ENCODE measurements around the gene C16orf86.
"Not testable (repeated sequence)": the region's sequence is repeated elsewhere in the genome, so short reads cannot be mapped to it uniquely, and the experiment has no call there.

The C16orf86 gene

DNA sequence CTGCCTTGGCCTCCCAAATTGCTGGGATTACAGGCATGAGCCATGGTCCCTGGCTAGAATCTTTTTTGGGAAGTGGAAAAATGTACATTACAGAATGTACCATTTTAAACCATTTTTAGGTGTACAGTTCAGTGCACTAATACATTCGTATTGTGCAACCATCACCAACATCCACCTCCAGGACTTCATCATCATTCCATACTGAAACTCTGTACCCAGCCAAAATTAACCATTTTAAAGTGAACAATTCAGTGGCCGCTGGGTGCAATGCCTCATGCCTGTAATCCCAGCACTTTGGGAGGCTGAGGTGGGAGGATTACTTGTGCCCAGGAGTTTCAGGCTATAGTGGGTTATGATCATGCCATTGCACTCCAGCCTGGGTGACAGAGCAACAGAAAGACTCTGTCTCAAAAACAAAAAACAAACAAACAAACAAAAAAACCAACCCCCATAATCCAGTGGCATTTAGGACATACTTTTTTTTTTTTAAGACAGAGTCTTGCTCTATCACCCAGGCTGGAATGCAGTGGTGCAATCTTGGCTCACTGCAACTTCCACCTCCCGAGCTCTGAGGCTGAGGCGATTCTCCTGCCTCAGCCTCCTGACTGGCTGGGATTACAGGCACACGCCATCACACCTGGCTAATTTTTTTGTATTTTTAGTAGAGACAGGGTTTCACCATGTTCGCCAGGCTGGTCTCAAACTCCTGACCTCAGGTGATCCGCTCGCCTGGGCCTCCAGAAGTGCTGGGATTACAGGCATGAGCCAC is 27.1 kb downstream of the C16orf86 start:
- H3K36me3 ChIP-seq (replicated peaks in 1 of 2; ENCODE audit: control insufficient read depth in 2 of 2, insufficient read depth in 2 of 2, low read length in 2 of 2): peaks cover 5 to 21% of the 10 kb centered on the region in 2 donors
- not testable (repeated sequence) for H3K4me1 ChIP-seq (ENCODE audit: control insufficient read depth in 2 of 2, insufficient read depth in 1 of 2, low read depth in 1 of 2, low read length in 2 of 2); H2AK5ac ChIP-seq (ENCODE audit: low read depth, low read length); H3K4ac ChIP-seq (ENCODE audit: low read length); H3K4me3 ChIP-seq (ENCODE audit: low read length in 2 of 2); H3K4me2 ChIP-seq (ENCODE audit: insufficient read depth, low read length, poor library complexity, severe bottlenecking); H2BK120ac ChIP-seq (ENCODE audit: low read depth, low read length); H3K27me3 ChIP-seq (ENCODE audit: control insufficient read depth in 3 of 3, insufficient read depth in 3 of 3, low read depth in 1 of 3, low read length in 3 of 3); H2AFZ ChIP-seq (ENCODE audit: low read length); H3K9me3 ChIP-seq (replicated peaks in 1 of 2; ENCODE audit: control insufficient read depth in 2 of 2, insufficient read depth in 1 of 2, low read depth in 1 of 2, low read length in 2 of 2); H3K18ac ChIP-seq (ENCODE audit: low read length); H2BK5ac ChIP-seq (ENCODE audit: low read length); H3K9ac ChIP-seq (ENCODE audit: low read depth, low read length, poor library complexity); H4K8ac ChIP-seq (ENCODE audit: low read depth, low read length); H3K23ac ChIP-seq (ENCODE audit: low read depth, low read length, poor library complexity); H2BK15ac ChIP-seq (ENCODE audit: low read length); H4K91ac ChIP-seq (ENCODE audit: low read depth, low read length, poor library complexity); H3K14ac ChIP-seq (ENCODE audit: low read length); H3K79me1 ChIP-seq (ENCODE audit: low read depth, low read length); H2BK12ac ChIP-seq (ENCODE audit: low read length); H3K27ac ChIP-seq (replicated peaks; ENCODE audit: low read length); DNase-seq (ENCODE audit: low spot score)
- no CpG with 5 or more reads among the region's 8 CpGs for WGBS, 2 donors (ENCODE audit: extremely low coverage in 2 of 2, insufficient read length in 2 of 2, insufficient replicate concordance in 1 of 2)

DNA sequence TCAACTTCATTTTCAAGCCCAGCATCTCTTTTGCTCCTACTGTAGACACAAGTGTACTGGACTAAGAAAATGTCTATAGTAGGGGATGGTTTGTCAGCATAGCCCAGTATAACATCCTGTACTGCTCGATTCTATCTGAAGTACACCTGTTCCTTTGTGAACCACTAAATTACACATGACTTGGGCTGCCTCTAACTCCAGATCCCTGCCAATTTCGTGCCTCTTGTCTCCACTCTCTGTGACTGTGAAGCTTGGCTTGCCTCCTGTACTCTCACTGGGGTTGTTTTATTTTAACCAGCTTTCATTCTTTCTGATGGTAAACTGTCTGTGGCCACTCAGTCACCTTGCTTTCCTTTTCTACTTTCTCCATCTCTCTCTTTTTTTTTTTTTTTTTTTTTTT is 28.0 kb downstream of the C16orf86 start:
- no peak overlapping the region for H2BK5ac ChIP-seq (ENCODE audit: low read length)
- no peak overlapping the region for H3K14ac ChIP-seq (ENCODE audit: low read length)
- H2BK12ac ChIP-seq (ENCODE audit: low read length): no peak overlapping the region
- DNase-seq (ENCODE audit: low spot score): no peak
- no peak overlapping the region for H4K91ac ChIP-seq (ENCODE audit: low read depth, low read length, poor library complexity)
- H3K9ac ChIP-seq (ENCODE audit: low read depth, low read length, poor library complexity): no peak overlapping the region
- no peak overlapping the region for H2AK5ac ChIP-seq (ENCODE audit: low read depth, low read length)
- peaks cover 5 to 26% of the 10 kb centered on the region in 2 donors for H3K36me3 ChIP-seq (replicated peaks in 1 of 2; ENCODE audit: control insufficient read depth in 2 of 2, insufficient read depth in 2 of 2, low read length in 2 of 2)
- H2AFZ ChIP-seq (ENCODE audit: low read length): no peak overlapping the region
- H3K4me2 ChIP-seq (ENCODE audit: insufficient read depth, low read length, poor library complexity, severe bottlenecking): no peak overlapping the region
- no peak overlapping the region for H4K8ac ChIP-seq (ENCODE audit: low read depth, low read length)
- H2BK15ac ChIP-seq (ENCODE audit: low read length): no peak overlapping the region
- no peak overlapping the region for H2BK120ac ChIP-seq (ENCODE audit: low read depth, low read length)
- H3K27me3 ChIP-seq (ENCODE audit: control insufficient read depth in 3 of 3, insufficient read depth in 3 of 3, low read depth in 1 of 3, low read length in 3 of 3): no peaks in the 10 kb centered on the region
- no peak overlapping the region for H3K4me3 ChIP-seq (ENCODE audit: low read length in 2 of 2)
- H3K27ac ChIP-seq (replicated peaks; ENCODE audit: low read length): no peak overlapping the region
- no peak overlapping the region for H3K23ac ChIP-seq (ENCODE audit: low read depth, low read length, poor library complexity)
- H3K9me3 ChIP-seq (replicated peaks in 1 of 2; ENCODE audit: control insufficient read depth in 2 of 2, insufficient read depth in 1 of 2, low read depth in 1 of 2, low read length in 2 of 2): peaks cover 0 to 9% of the 10 kb centered on the region in 2 donors
- H3K4ac ChIP-seq (ENCODE audit: low read length): no peak overlapping the region
- no peaks in the 10 kb centered on the region for H3K79me1 ChIP-seq (ENCODE audit: low read depth, low read length)
- WGBS, 2 donors (ENCODE audit: extremely low coverage in 2 of 2, insufficient read length in 2 of 2, insufficient replicate concordance in 1 of 2): no CpG with 5 or more reads among the region's 2 CpGs
- H3K4me1 ChIP-seq (ENCODE audit: control insufficient read depth in 2 of 2, insufficient read depth in 1 of 2, low read depth in 1 of 2, low read length in 2 of 2): no peaks in the 10 kb centered on the region
- H3K18ac ChIP-seq (ENCODE audit: low read length): no peak overlapping the region

DNA sequence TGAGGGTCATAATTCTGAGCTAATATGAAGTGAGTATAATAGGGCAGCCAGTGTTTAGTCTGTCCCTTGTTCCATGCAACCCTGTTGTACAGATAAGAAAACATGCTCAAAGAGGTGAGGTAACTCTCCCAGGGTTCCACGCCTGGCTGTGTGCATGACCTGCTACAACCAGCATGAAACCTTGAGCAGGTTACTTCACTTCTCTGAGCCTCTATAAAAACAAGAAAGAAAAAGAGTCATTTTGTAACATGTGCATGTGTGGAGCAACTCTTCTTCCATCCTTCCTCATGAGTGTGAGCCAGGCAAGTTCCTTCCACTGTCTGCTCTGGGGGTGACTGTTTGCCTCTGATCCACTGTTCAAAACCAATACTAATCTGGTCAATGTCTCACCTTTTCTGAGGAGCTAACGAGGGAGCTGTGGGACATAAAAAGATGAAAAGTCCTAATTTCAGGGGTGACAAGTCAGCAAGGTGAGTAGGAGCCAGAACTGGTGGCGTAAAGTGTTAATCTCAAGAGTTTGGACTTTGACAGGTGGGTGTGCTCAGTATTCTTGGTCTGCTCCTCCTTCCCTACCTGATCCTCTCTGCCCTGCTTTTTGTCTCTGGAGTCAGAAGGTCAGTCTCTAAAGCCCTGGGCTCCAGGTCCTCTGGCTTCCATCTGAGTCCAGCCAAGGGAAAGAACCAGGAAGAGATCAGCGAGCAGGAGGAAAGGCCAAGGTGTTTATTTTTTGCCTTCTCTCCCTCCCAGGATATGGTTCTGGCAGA is 31.0 kb downstream of the C16orf86 start:
- no peak overlapping the region for H3K4ac ChIP-seq (ENCODE audit: low read length)
- H3K79me1 ChIP-seq (ENCODE audit: low read depth, low read length): no peaks in the 10 kb centered on the region
- no peaks in the 10 kb centered on the region for H3K4me1 ChIP-seq (ENCODE audit: control insufficient read depth in 2 of 2, insufficient read depth in 1 of 2, low read depth in 1 of 2, low read length in 2 of 2)
- H3K9ac ChIP-seq (ENCODE audit: low read depth, low read length, poor library complexity): no peak overlapping the region
- no peak overlapping the region for H4K91ac ChIP-seq (ENCODE audit: low read depth, low read length, poor library complexity)
- no peak overlapping the region for H2BK12ac ChIP-seq (ENCODE audit: low read length)
- no peaks in the 10 kb centered on the region for H3K27me3 ChIP-seq (ENCODE audit: control insufficient read depth in 3 of 3, insufficient read depth in 3 of 3, low read depth in 1 of 3, low read length in 3 of 3)
- H2BK120ac ChIP-seq (ENCODE audit: low read depth, low read length): no peak overlapping the region
- peaks cover 3 to 13% of the 10 kb centered on the region in 2 donors for H3K9me3 ChIP-seq (replicated peaks in 1 of 2; ENCODE audit: control insufficient read depth in 2 of 2, insufficient read depth in 1 of 2, low read depth in 1 of 2, low read length in 2 of 2)
- no peak overlapping the region for H3K18ac ChIP-seq (ENCODE audit: low read length)
- no peak overlapping the region for H3K23ac ChIP-seq (ENCODE audit: low read depth, low read length, poor library complexity)
- H3K14ac ChIP-seq (ENCODE audit: low read length): no peak overlapping the region
- DNase-seq (ENCODE audit: low spot score): no peak
- H3K4me3 ChIP-seq (ENCODE audit: low read length in 2 of 2): no peak overlapping the region
- WGBS, 2 donors (ENCODE audit: extremely low coverage in 2 of 2, insufficient read length in 2 of 2, insufficient replicate concordance in 1 of 2): no CpG with 5 or more reads among the region's 4 CpGs
- H4K8ac ChIP-seq (ENCODE audit: low read depth, low read length): no peak overlapping the region
- no peak overlapping the region for H2BK5ac ChIP-seq (ENCODE audit: low read length)
- no peak overlapping the region for H2AFZ ChIP-seq (ENCODE audit: low read length)
- H3K27ac ChIP-seq (replicated peaks; ENCODE audit: low read length): no peak overlapping the region
- H3K4me2 ChIP-seq (ENCODE audit: insufficient read depth, low read length, poor library complexity, severe bottlenecking): no peak overlapping the region
- H2BK15ac ChIP-seq (ENCODE audit: low read length): no peak overlapping the region
- H3K36me3 ChIP-seq (replicated peaks in 1 of 2; ENCODE audit: control insufficient read depth in 2 of 2, insufficient read depth in 2 of 2, low read length in 2 of 2): peaks cover 3 to 19% of the 10 kb centered on the region in 2 donors
- no peak overlapping the region for H2AK5ac ChIP-seq (ENCODE audit: low read depth, low read length)

DNA sequence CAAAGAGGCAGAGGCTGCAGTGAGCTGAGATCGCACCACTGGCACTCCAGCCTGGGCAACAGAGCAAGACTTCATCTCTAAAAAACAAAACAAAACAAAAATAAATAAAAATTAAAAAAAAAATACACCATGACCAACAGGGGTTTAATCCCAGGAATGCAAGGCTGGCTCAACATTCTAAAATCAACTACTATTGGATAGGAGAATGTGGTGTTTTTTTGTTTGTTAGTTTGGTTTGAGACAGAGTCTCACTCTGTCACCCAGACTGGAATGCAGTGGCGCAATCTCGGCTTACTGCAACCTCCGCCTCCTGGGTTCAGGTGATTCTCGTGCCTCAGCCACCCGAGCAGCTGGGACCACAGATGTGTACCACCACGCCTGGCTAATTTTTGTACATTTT is 32.7 kb downstream of the C16orf86 start:
- WGBS, 2 donors (ENCODE audit: extremely low coverage in 2 of 2, insufficient read length in 2 of 2, insufficient replicate concordance in 1 of 2): no CpG with 5 or more reads among the region's 7 CpGs
- no peak overlapping the region for H4K8ac ChIP-seq (ENCODE audit: low read depth, low read length)

More for the DNA sequence above, 32.7 kb downstream of the C16orf86 start:
- H2BK5ac ChIP-seq (ENCODE audit: low read length): no peak overlapping the region
- H2AFZ ChIP-seq (ENCODE audit: low read length): no peak overlapping the region
- no peaks in the 10 kb centered on the region for H3K4me1 ChIP-seq (ENCODE audit: control insufficient read depth in 2 of 2, insufficient read depth in 1 of 2, low read depth in 1 of 2, low read length in 2 of 2)
- no peak overlapping the region for H3K14ac ChIP-seq (ENCODE audit: low read length)
- no peak overlapping the region for H2AK5ac ChIP-seq (ENCODE audit: low read depth, low read length)
- H2BK12ac ChIP-seq (ENCODE audit: low read length): no peak overlapping the region
- no peak for DNase-seq (ENCODE audit: low spot score)
- H3K79me1 ChIP-seq (ENCODE audit: low read depth, low read length): no peaks in the 10 kb centered on the region
- no peak overlapping the region for H4K91ac ChIP-seq (ENCODE audit: low read depth, low read length, poor library complexity)
- no peaks in the 10 kb centered on the region for H3K27me3 ChIP-seq (ENCODE audit: control insufficient read depth in 3 of 3, insufficient read depth in 3 of 3, low read depth in 1 of 3, low read length in 3 of 3)
- H3K18ac ChIP-seq (ENCODE audit: low read length): no peak overlapping the region
- H2BK120ac ChIP-seq (ENCODE audit: low read depth, low read length): no peak overlapping the region
- no peak overlapping the region for H3K27ac ChIP-seq (replicated peaks; ENCODE audit: low read length)
- H3K36me3 ChIP-seq (replicated peaks in 1 of 2; ENCODE audit: control insufficient read depth in 2 of 2, insufficient read depth in 2 of 2, low read length in 2 of 2): peaks cover 3 to 19% of the 10 kb centered on the region in 2 donors
- H3K4ac ChIP-seq (ENCODE audit: low read length): no peak overlapping the region
- no peak overlapping the region for H3K23ac ChIP-seq (ENCODE audit: low read depth, low read length, poor library complexity)
- no peak overlapping the region for H3K9ac ChIP-seq (ENCODE audit: low read depth, low read length, poor library complexity)
- H3K4me2 ChIP-seq (ENCODE audit: insufficient read depth, low read length, poor library complexity, severe bottlenecking): no peak overlapping the region
- no peak overlapping the region for H3K4me3 ChIP-seq (ENCODE audit: low read length in 2 of 2)
- H2BK15ac ChIP-seq (ENCODE audit: low read length): no peak overlapping the region
- H3K9me3 ChIP-seq (replicated peaks in 1 of 2; ENCODE audit: control insufficient read depth in 2 of 2, insufficient read depth in 1 of 2, low read depth in 1 of 2, low read length in 2 of 2): peaks cover 3 to 13% of the 10 kb centered on the region in 2 donors
